ENCODE data around the gene ACVR2A.

ACVR2A gene

GRCh38 chr2:147844697-147845410 lies at the start of gene ACVR2A:
Gene ACVR2A (plus strand): TSS chr2:147845029. CDS start chr2:147845153, 124 bp downstream.
- DNase-seq: peak; percentile 9 to 13

- DNase-seq: no peak
Measured at GRCh38 chr2:147800316-147800715, 44.5 kb upstream of the ACVR2A start.

- DNase-seq: no peak
Measured at GRCh38 chr2:147806846-147807245, 38.0 kb upstream of the ACVR2A start.

- DNase-seq: no peak
Measured at GRCh38 chr2:147808520-147808919, 36.3 kb upstream of the ACVR2A start.

GRCh38 chr2:147810883-147811765 lies 33.7 kb upstream of the ACVR2A start:
- no peak for DNase-seq

GRCh38 chr2:147818741-147819140 lies 26.1 kb upstream of the ACVR2A start:
- no peak for DNase-seq

- DNase-seq: no peak
Measured at GRCh38 chr2:147824620-147825019, 20.2 kb upstream of the ACVR2A start.

GRCh38 chr2:147826278-147827087 lies 18.3 kb upstream of the ACVR2A start:
- no peak for DNase-seq

- no peak for DNase-seq
Measured at GRCh38 chr2:147827088-147827375, 17.8 kb upstream of the ACVR2A start.

GRCh38 chr2:147829106-147829505 lies 15.7 kb upstream of the ACVR2A start:
- DNase-seq: no peak

- DNase-seq: no peak
Measured at GRCh38 chr2:147836099-147836498, 8.7 kb upstream of the ACVR2A start.

GRCh38 chr2:147843391-147843863 lies 1.4 kb upstream of the ACVR2A start:
- no peak for DNase-seq

GRCh38 chr2:147843864-147844696 lies 749 bp upstream of the ACVR2A start:
- peak; percentile 80 to 83 for DNase-seq

- peak; percentile 4 to 39 for DNase-seq
Measured at GRCh38 chr2:147845411-147845971, 662 bp downstream of the ACVR2A start.

GRCh38 chr2:147846412-147847081 lies 1.7 kb downstream of the ACVR2A start:
- no peak for DNase-seq

- no peak for DNase-seq
Measured at GRCh38 chr2:147847746-147848391, 3.0 kb downstream of the ACVR2A start.

- DNase-seq: no peak
Measured at GRCh38 chr2:147850838-147851237, 6.0 kb downstream of the ACVR2A start.

- no peak for DNase-seq
Measured at GRCh38 chr2:147851244-147851930, 6.6 kb downstream of the ACVR2A start.

GRCh38 chr2:147854557-147855134 lies 9.8 kb downstream of the ACVR2A start:
- DNase-seq: no peak

GRCh38 chr2:147855316-147855715 lies 10.5 kb downstream of the ACVR2A start:
- DNase-seq: no peak

Data from stimulated activated CD4-positive, alpha-beta T cell treated with anti-CD3 and anti-CD28 coated beads, Interleukin-4, amount 100 ng/mL, for 4 hours (primary cell).